K562 (cell line): Measurements from ENCODE around the gene NMS. TPM values are rescaled to one million over a fixed set of nuclear protein-coding genes. Genes with fewer than 3 reads are reported as not detected.

Experiments used
- ATF7 ChIP-seq: fragments of 450-650 bp; IDR thresholded peaks from 2 replicates; pipeline ENCODE4 v1.7.1; 2014; ENCODE audit warnings: mild to moderate bottlenecking, moderate library complexity
- C11orf30 ChIP-seq: fragments of 450-650 bp; IDR thresholded peaks from 2 replicates; pipeline ENCODE4 v1.6.1; 2016; ENCODE audit warnings: low read depth, mild to moderate bottlenecking
- CEBPB ChIP-seq: fragments of 450-650 bp; IDR thresholded peaks from 2 replicates; pipeline ENCODE4 v1.6.1; 2016; ENCODE audit warnings: missing genetic modification characterization, missing compliant biosample characterization
- EP300 ChIP-seq: IDR thresholded peaks from 2 replicates; pipeline ENCODE4 v1.6.1; 2012; ENCODE audit warnings: low read length, improper control_type of control experiment
- FOSL1 ChIP-seq: fragments of 200-800 bp; sonication (Bioruptor generic); conservative IDR thresholded peaks from 2 replicates; pipeline ENCODE4 v1.6.1; 2016; ENCODE audit warnings: missing genetic modification characterization, missing compliant biosample characterization
- HCFC1 ChIP-seq: IDR thresholded peaks from 2 replicates; pipeline ENCODE4 v1.6.1; 2012; ENCODE audit warnings: low read depth, low read length, improper control_type of control experiment
- HIVEP1 ChIP-seq: fragments of 250-450 bp; sonication (Bioruptor Pico); IDR thresholded peaks from 2 replicates; pipeline ENCODE4 v1.4.0; 2020; ENCODE audit warnings: mild to moderate bottlenecking
- HOMEZ ChIP-seq: fragments of 250-450 bp; sonication (Bioruptor Pico); IDR thresholded peaks from 2 replicates; pipeline ENCODE4 v1.4.0; 2020; ENCODE audit warnings: mild to moderate bottlenecking, moderate library complexity
- JUN ChIP-seq, 2 experiments: sonication (generic) in 1 of 2; formaldehyde crosslinking in 1 of 2; IDR thresholded peaks; 2 replicates each; pipeline versions ENCODE4 v1.6.1 to v1.8.0; 2012 to 2022; ENCODE audit warnings: borderline replicate concordance in 2 of 2, mild to moderate bottlenecking in 2 of 2, improper control_type of control experiment in 1 of 2, low read depth in 1 of 2, low read length in 1 of 2, missing genetic modification reagents in 1 of 2
- KLF16 ChIP-seq: IDR thresholded peaks from 2 replicates; pipeline ENCODE4 v1.6.1; 2016; ENCODE audit warnings: antibody characterized with exemption
- MAFF ChIP-seq: IDR thresholded peaks from 2 replicates; pipeline ENCODE4 v1.6.1; 2012; ENCODE audit warnings: low read length, improper control_type of control experiment
- MEIS2 ChIP-seq: fragments of 450-650 bp; IDR thresholded peaks from 2 replicates; pipeline ENCODE4 v1.6.1; 2014; ENCODE audit warnings: mild to moderate bottlenecking; ENCODE audit not compliant: partially characterized antibody
- MYBL2 ChIP-seq, 2 experiments: fragments of 450-650 bp in 1 of 2; sonication (generic) in 1 of 2; formaldehyde crosslinking in 1 of 2; IDR thresholded peaks; 2 replicates each; pipeline versions ENCODE4 v1.6.1 to v1.8.1; 2017 to 2022; ENCODE audit warnings: borderline replicate concordance in 1 of 2, inconsistent platforms in 1 of 2, low read depth in 1 of 2, mild to moderate bottlenecking in 1 of 2, missing genetic modification reagents in 1 of 2, moderate library complexity in 1 of 2
- NFE2 ChIP-seq: IDR thresholded peaks from 2 replicates; pipeline ENCODE4 v1.6.1; 2014; ENCODE audit warnings: antibody characterized with exemption, low read depth
- NFRKB ChIP-seq: fragments of 450-650 bp; IDR thresholded peaks from 2 replicates; pipeline ENCODE4 v1.6.1; 2016; ENCODE audit warnings: low read depth
- PHF21A ChIP-seq: fragments of 450-650 bp; IDR thresholded peaks from 2 replicates; pipeline ENCODE4 v1.6.1; 2017; ENCODE audit warnings: low read depth, borderline replicate concordance
- SMARCC2 ChIP-seq: fragments of 450-650 bp; IDR thresholded peaks from 2 replicates; pipeline ENCODE4 v1.6.1; 2017; ENCODE audit warnings: antibody characterized with exemption, moderate library complexity, mild to moderate bottlenecking, low read depth
- SRSF1 ChIP-seq: fragments of 200-400 bp; formaldehyde crosslinking; IDR thresholded peaks from 2 replicates; pipeline ENCODE4 v1.6.1; 2017; ENCODE audit warnings: mild to moderate bottlenecking, low read depth, low read length, moderate library complexity
- STAT5B ChIP-seq: fragments of 250-450 bp; sonication (Bioruptor Pico); IDR thresholded peaks from 2 replicates; pipeline ENCODE4 v1.8.0; 2021; ENCODE audit warnings: mild to moderate bottlenecking, inconsistent platforms
- VEZF1 ChIP-seq: fragments of 200-800 bp; sonication (Bioruptor generic); IDR thresholded peaks from 2 replicates; pipeline ENCODE4 v1.6.1; 2017; ENCODE audit warnings: missing genetic modification characterization, missing compliant biosample characterization
- ZMIZ1 ChIP-seq, 2 experiments: fragments of 150-350 bp in 1 of 2; IDR thresholded peaks; 2 replicates each; pipeline ENCODE4 v1.6.1; 2012 to 2016; ENCODE audit warnings: low read depth in 2 of 2, low read length in 2 of 2, mild to moderate bottlenecking in 1 of 2, moderate library complexity in 1 of 2
- ZNF232 ChIP-seq: sonication (generic); formaldehyde crosslinking; IDR thresholded peaks from 2 replicates; pipeline ENCODE4 v1.8.0; 2022; ENCODE audit warnings: mild to moderate bottlenecking, missing genetic modification reagents
- ZNF311 ChIP-seq: fragments of 250-450 bp; sonication (Bioruptor Pico); IDR thresholded peaks from 2 replicates; pipeline ENCODE4 v1.4.0; 2020; ENCODE audit warnings: mild to moderate bottlenecking, moderate library complexity
- ZNF77 ChIP-seq: fragments of 250-450 bp; sonication (Bioruptor Pico); IDR thresholded peaks from 2 replicates; pipeline ENCODE4 v1.5.0; 2020
- polyA plus RNA-seq, 8 experiments: library from polyadenylated mRNA; depleted of rRNA in 4 of 8; stranded (reverse) in 5 of 8; unstranded in 3 of 8; fragments of >200 nt; fragmentation: Nextera tagmentation in 2 of 8; fragmentation: Illumina TruSeq in 1 of 8; extraction: Ambion mirVana in 2 of 8; extraction: Trizol in 1 of 8; gene quantifications; 2 replicates each; pipeline versions ENCODE4 v1.2.1 to v1.2.3, GENCODE V29; 2011 to 2014; ENCODE audit warnings: inconsistent platforms in 1 of 8, missing spikeins in 1 of 8
- total RNA-seq, 7 experiments: library from RNA; depleted of rRNA in 6 of 7; stranded (reverse); fragments of >200 nt in 6 of 7; fragmentation: Illumina TruSeq in 2 of 7; extraction: Trizol in 2 of 7; gene quantifications; 2 replicates each; pipeline versions ENCODE4 v1.2.1 to v1.2.3, GENCODE V29; 2011 to 2021; ENCODE audit warnings: low replicate concordance in 1 of 7

Gene NMS
- total and polyA plus RNA-seq, 9 of the 15 experiments (the other 6 are each of a cell fraction or from before 2014, with no cell fraction given), result not detected

- TF ChIP-seq C11orf30 (peak; percentile 95), PHF21A (no peak), ZNF232 (CRISPR knock-in tag) (no peak), MYBL2 (IDR thresholded peaks at IDR 0.05; ENCODE audit: low read depth) (no peak), MYBL2 (CRISPR knock-in tag; IDR thresholded peaks at IDR 0.05; ENCODE audit: borderline replicate concordance) (no peak), EP300 (peak; percentile 59), MEIS2 (peak; percentile 53), KLF16 (peak; percentile 78), CEBPB (no peak), HCFC1 (no peak), ZNF77 (CRISPR knock-in tag) (no peak), HIVEP1 (no peak), FOSL1 (tag) (peak; percentile 60), ZNF311 (CRISPR knock-in tag) (no peak), JUN (IDR thresholded peaks at IDR 0.05; ENCODE audit: borderline replicate concordance, low read depth, low read length) (0 out of 2 replicates have a peak, but pooled peaks have one; percentile 24), JUN (CRISPR knock-in tag; IDR thresholded peaks at IDR 0.05; ENCODE audit: borderline replicate concordance) (no peak), SRSF1 (no peak), NFRKB (no peak), MAFF (peak; percentile 97), ATF7 (peak; percentile 54; the same call in 1 of the 2 replicates), SMARCC2 (peak; percentile 68; the same call in 1 of the 2 replicates), ZMIZ1 (IDR thresholded peaks at IDR 0.05; ENCODE audit: low read depth in 2 of 2, low read length in 2 of 2) (peak in 1 of 2 experiments; percentile 64; a peak in 1 of 4 replicates), NFE2 (peak; percentile 99), STAT5B (no peak), HOMEZ (CRISPR knock-in tag) (no peak), VEZF1 (CRISPR knock-in tag) (0 out of 2 replicates have a peak, but pooled peaks have one; percentile 24)
Measured at GRCh38 chr2:100513650-100514049, 43.4 kb downstream of the NMS start (continued).
